Cardiac muscle cell (in vitro differentiated cells and primary cell): ENCODE results near the gene RNF135. TPM values are rescaled to one million over a fixed set of nuclear protein-coding genes. Genes with fewer than 3 reads are reported as not detected.
A peak's percentile ranks its signal among the peaks of the same experiment; 100 is the strongest.
"Not testable (repeated sequence)": the region's sequence is repeated elsewhere in the genome, so short reads cannot be mapped to it uniquely, and the experiment has no call there.

Source experiments
- DNase-seq, 2 donors: peaks; one replicate each; pipeline versions ENCODE4 v3.0.0 to v3.0.0-alpha.2; 2010 to 2017; ENCODE audit warnings: low read depth in 1 of 2, low spot score in 1 of 2
- H3K27ac ChIP-seq: fragments of 200-600 bp; sonication (generic); 2 replicates; pipeline ENCODE4 v1.5.1; 2016
- H3K27me3 ChIP-seq: fragments of 200-600 bp; sonication (generic); 2 replicates; pipeline ENCODE4 v1.6.0; 2016; ENCODE audit warnings: control low read depth
- H3K36me3 ChIP-seq: fragments of 200-600 bp; sonication (generic); 2 replicates; pipeline ENCODE4 v1.5.1; 2016; ENCODE audit warnings: control low read depth
- H3K4me1 ChIP-seq: fragments of 200-600 bp; sonication (generic); 2 replicates; pipeline ENCODE4 v1.8.1; 2017; ENCODE audit warnings: low read depth, mild to moderate bottlenecking, mixed run types
- H3K4me3 ChIP-seq: fragments of 200-600 bp; sonication (generic); 2 replicates; pipeline ENCODE4 v1.5.1; 2016; ENCODE audit warnings: mild to moderate bottlenecking
- H3K9me3 ChIP-seq: fragments of 200-600 bp; sonication (generic); 2 replicates; pipeline ENCODE4 v1.5.1; 2017; ENCODE audit warnings: low read depth, mild to moderate bottlenecking, control low read depth
- CTCF ChIP-seq: IDR thresholded peaks from 2 replicates; pipeline ENCODE4 v1.5.1; 2012; ENCODE audit warnings: low read depth, mild to moderate bottlenecking, low read length
- polyA plus RNA-seq: library from polyadenylated mRNA; unstranded; fragments of >200 nt; fragmentation: Nextera tagmentation; extraction: Ambion mirVana; gene quantifications from 2 replicates; pipeline ENCODE4 v1.2.1, GENCODE V29; 2016
- total RNA-seq: library from RNA; depleted of rRNA; stranded (reverse); fragments of >200 nt; gene quantifications from 2 replicates; pipeline ENCODE4 v1.2.3, GENCODE V29; 2016

Gene RNF135
- total and polyA plus RNA-seq, 2 experiments from 2014 or later: 1.4 to 4.1 TPM

- Histone ChIP-seq H3K4me3 (no peak overlapping the region), H3K4me1 (no peaks in the 10 kb centered on the region), H3K9me3 (no peaks in the 10 kb centered on the region), H3K27ac (no peak overlapping the region), H3K27me3 (peaks cover 12% of the 10 kb centered on the region), H3K36me3 (no peaks in the 10 kb centered on the region)
- no peak for TF ChIP-seq CTCF
- DNase-seq: no peak
Measured at GRCh38 chr17:31003225-31003866, 32.5 kb downstream of the RNF135 start.

- DNase-seq: no peak
- H3K4me1 ChIP-seq: no peaks in the 10 kb centered on the region
- peaks cover 20% of the 10 kb centered on the region for H3K27me3 ChIP-seq
- H3K36me3 ChIP-seq: no peaks in the 10 kb centered on the region
- no peaks in the 10 kb centered on the region for H3K9me3 ChIP-seq
- H3K4me3 ChIP-seq: no peak overlapping the region
- no peak overlapping the region for H3K27ac ChIP-seq
- TF ChIP-seq CTCF: no peak
Measured at GRCh38 chr17:31004160-31004559, 33.3 kb downstream of the RNF135 start.

GRCh38 chr17:31007695-31008373 lies 37.0 kb downstream of the RNF135 start:
- no peak for DNase-seq
- H3K4me1 ChIP-seq: no peaks in the 10 kb centered on the region
- peak overlapping the region; percentile 32 for H3K4me3 ChIP-seq
- H3K9me3 ChIP-seq: no peaks in the 10 kb centered on the region
- H3K27ac ChIP-seq: no peak overlapping the region
- H3K36me3 ChIP-seq: no peaks in the 10 kb centered on the region
- peaks cover 43% of the 10 kb centered on the region for H3K27me3 ChIP-seq
- no peak for TF ChIP-seq CTCF

- Histone ChIP-seq H3K27ac (no peak overlapping the region), H3K27me3 (peaks cover 43% of the 10 kb centered on the region), H3K9me3 (no peaks in the 10 kb centered on the region), H3K4me1 (no peaks in the 10 kb centered on the region), H3K36me3 (no peaks in the 10 kb centered on the region), H3K4me3 (peak overlapping the region; percentile 32)
- DNase-seq: peak; percentile 65 to 79
- TF ChIP-seq CTCF: no peak
Measured at GRCh38 chr17:31008374-31009041, 37.7 kb downstream of the RNF135 start.

GRCh38 chr17:31009042-31009702 lies 38.3 kb downstream of the RNF135 start:
- peak in 1 of 2 donors; percentile 14 for DNase-seq
- not testable (repeated sequence) for H3K27ac ChIP-seq

GRCh38 chr17:31010014-31010413 lies 39.2 kb downstream of the RNF135 start:
- H3K9me3 ChIP-seq, H3K36me3 ChIP-seq, DNase-seq, H3K4me3 ChIP-seq, H3K27ac ChIP-seq, H3K4me1 ChIP-seq: not testable (repeated sequence)
- H3K27me3 ChIP-seq: peaks cover 43% of the 10 kb centered on the region

More at GRCh38 chr17:31009042-31009702, 38.3 kb downstream of the RNF135 start:
- not testable (repeated sequence) for H3K9me3 ChIP-seq, H3K4me1 ChIP-seq, H3K36me3 ChIP-seq
- Histone ChIP-seq H3K4me3 (peak overlapping the region; percentile 32), H3K27me3 (peaks cover 43% of the 10 kb centered on the region)
